SIG-M5 (cell line): ENCODE data around the gene SRRM3.
"Not testable (repeated sequence)": the region's sequence is repeated elsewhere in the genome, so short reads cannot be mapped to it uniquely, and the experiment has no call there.

Source experiments
- DNase-seq: peaks from one replicate; lab custom pipeline; 2025; lab: John Stamatoyannopoulos, UW

SRRM3 gene

DNA sequence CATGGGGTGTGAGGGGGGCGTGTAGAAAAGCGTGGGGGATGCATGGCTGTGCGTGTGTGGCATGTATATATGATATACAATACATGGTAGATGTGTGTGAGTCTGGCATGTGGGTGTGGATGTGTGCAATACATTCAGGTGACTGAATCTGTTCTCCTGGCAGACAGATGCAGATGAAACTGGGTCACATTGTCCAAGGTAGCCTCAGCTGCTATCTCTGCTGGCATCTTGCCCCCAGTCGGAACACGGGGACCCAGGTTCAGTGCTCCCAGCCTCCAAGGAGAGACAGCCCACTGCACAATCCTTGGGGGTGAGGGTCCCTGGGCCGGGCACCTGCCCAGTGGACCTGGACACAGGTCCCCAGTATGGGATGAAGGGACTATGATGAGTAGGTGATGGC lies 12.4 kb upstream of the SRRM3 start:
- no peak for DNase-seq

DNA sequence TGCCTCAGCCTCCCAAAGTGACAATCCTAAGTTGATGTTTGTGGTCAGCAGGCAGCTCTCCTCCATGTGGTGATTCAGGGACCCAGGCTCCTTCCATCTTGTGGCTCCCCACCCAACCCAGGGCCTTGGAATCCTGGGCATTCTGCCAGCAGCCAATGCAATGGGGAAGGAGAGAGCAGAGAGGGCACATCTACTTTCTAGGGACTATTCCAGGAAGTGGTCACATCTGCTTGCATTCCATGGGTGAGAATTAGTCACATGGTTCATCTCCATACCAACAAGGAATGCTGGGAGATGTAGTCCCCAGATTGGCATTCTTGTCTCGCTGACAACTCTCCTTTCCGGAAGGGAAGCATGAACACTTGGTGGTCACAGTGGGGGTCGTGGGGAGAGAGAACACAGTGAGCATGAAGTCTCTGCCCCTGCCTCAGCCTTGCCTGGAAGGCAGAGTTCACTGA lies 9.9 kb upstream of the SRRM3 start:
- no peak for DNase-seq

DNA sequence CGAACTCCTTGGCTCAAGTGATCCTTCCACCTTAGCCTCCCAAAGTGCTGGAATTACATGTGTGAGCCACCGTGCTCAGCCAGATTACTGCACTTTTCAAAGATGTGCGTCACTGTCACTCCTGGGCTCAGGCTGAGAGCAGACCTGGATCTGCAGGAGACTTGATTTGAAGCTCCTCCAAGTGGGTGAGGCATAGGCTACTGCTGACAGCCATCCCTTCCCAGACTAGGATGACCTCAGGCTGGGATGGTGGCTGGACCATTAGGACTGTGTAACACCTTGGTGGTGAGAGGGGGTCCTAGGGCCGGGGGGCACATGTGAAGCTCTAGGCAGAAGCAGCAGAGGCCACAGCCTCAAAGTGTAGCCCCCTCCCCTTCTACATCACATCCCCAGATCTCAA lies 8.2 kb upstream of the SRRM3 start:
- no peak for DNase-seq

DNA sequence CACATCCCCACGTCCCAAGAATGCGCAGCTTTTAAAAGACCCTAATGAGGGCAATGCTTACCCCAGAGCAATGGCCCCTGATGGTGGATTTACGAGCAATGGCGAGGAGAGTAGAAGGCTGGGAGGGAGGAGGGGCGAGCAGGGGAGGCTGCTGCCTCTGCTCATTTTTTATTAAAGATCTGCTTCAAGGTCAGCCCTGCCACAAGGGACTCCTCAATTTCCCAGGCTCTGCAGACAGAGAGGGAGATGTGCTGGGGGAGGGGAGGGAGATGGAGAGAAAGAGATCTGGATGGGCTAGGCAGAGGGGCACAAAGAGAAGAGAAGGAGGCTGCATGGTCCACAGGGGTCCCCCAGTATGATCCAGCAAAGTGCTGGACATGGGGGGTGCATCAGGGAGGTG lies 7.8 kb upstream of the SRRM3 start:
- DNase-seq = no peak

DNA sequence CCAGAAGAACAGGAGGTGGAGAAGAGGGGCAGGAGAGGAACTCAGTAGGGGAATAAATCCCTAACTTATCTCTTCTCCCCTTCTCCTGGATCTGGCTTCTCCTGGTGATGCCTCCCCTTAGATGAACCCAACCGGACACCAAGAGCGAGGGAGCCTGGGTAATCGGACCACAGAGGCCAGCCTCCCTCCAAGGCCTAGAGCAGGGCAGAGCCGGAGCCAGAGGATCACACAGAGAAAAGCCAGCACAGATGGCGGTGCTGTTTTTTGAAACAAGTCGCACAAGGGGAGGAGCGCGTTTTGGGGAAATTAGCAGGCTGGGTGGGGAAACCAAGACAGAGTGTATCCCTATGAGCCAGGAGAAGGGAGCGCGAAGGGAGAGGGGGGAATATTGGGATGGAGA lies 4.9 kb upstream of the SRRM3 start:
- DNase-seq = no peak

DNA sequence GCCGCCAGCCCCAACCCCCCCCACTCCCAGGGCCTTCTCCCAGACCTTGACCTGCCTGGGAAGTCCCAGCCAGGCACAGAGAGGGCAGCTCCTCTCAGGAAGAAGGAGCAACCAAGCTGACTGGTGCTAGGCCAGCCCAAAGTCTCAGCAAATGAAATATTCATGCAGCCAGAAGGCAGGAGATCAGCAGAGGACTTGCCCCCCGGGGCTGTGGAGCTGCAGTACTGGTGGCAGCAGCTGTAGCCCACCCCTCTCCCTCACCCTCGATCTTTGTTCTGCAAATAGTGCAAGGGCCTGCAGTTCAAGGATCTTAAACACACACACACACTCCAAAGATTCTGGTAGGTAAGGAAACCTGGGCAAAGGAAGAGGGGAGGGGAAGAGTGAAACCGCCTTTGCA lies 3.5 kb upstream of the SRRM3 start:
- DNase-seq = no peak

DNA sequence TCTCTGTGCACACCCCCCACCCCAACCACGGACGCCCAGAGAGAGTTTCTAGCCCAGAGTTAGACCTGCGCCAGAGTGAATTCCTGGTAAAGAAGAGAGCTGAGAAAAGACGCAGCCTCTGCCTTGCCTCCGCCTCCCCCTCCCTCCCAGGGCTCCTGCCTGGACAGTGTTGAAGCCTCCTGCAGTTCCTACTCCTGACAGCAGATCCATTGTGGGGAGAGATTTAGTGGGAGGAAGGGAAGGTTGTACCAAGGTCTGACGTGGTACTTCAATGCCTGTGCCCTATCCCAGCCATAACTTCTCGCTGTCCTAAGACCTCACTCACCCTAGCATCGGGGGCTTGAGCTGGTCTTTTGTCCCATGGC lies 952 bp downstream of the SRRM3 start:
- DNase-seq = no peak

DNA sequence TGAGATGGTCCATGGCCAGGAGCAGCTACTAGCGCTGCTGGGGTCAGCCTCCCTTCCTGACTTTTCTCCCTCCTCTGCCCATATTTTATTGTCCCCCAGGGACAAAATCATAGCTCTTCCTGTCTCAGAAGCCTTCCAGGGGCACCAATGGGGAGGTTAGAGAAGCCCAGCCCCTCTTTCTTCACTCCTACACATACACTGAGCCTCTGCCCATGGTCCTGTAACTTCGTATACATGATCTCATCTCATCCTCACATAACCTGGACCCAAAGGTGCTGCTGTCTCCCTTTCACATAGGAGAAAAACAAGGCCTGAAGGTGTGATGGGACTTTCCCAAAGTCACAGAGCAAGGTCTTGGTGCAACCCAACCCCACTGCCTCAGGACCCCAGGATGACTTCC lies 2.5 kb downstream of the SRRM3 start:
- DNase-seq = no peak

DNA sequence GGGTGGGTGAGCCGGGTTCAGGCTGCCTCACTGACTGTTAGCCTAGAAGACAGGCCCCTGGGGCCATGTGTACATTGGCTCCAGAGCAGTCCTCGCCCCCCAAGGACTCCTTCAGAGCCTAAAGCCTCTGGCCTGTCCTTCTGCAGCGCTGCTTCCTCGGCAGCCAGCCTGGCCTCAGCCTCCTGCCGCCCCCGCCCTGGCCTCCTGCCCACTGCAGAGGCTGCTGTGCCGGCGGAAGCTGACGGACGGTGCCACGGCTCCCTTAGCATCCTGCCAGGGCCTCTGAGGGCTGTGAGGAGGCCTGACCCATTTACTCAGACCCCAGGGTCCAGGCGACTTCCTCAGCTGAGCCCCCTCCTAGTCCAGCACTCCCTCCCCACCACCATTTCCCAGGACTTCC lies 4.9 kb downstream of the SRRM3 start:
- DNase-seq = no peak

DNA sequence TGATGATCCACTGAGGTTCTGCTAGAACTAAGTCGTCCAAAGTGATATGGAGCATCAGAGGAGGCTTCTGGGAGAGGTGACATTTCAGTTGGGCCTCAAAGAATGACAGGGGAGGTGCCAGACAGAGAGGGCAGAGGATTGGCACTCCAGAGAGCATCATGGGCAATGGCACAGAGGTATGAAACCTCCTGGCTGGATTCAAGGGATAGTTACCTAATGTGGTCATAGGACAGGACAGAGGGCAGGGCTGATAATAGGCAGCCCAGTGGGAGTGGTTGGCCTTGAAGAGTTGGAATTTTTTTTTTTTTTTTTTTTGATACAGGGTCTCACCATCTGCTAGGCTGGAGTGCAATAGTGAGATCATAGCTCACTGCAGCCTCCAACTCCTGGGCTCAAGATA lies 7.6 kb downstream of the SRRM3 start:
- DNase-seq = no peak

DNA sequence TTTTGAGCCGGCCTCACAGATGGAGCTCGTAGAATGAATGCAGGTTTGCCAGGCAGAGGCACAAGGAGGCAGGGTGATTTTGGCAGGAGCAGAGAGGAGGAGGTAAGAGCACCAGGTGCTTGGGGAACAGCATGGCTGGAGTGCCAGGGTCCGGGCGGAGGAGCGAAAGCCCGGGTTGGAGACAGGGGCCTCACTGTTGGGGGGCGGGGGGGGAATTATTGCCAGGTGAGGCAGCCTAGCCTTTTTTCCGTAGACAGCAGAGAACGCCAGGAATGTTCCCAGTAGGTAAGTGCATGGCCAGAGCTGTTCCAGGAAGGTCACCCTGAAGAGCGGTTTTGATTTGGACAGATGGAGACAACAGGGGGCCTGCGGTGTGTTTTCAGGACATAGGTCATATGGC lies 9.5 kb downstream of the SRRM3 start:
- no peak for DNase-seq

DNA sequence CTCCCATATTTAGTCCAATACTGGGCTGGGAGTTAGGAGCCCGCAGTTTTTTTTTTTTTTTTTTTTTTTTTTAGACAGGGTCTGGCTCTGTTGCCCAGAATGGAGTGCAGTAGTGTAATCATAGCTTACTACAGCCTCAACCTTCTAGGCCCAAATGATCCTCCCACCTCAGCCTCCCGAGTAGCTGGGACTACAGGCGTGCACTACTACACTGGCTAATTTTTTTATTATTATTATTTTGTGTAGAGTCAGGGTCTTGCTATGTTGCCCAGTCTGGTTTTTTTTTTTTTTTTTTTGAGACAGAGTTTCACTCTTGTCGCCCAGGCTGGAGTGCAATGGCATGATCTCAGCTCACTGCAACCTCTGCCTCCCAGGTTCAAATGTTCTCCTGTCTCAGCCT lies 13.7 kb downstream of the SRRM3 start:
- not testable (repeated sequence) for DNase-seq

DNA sequence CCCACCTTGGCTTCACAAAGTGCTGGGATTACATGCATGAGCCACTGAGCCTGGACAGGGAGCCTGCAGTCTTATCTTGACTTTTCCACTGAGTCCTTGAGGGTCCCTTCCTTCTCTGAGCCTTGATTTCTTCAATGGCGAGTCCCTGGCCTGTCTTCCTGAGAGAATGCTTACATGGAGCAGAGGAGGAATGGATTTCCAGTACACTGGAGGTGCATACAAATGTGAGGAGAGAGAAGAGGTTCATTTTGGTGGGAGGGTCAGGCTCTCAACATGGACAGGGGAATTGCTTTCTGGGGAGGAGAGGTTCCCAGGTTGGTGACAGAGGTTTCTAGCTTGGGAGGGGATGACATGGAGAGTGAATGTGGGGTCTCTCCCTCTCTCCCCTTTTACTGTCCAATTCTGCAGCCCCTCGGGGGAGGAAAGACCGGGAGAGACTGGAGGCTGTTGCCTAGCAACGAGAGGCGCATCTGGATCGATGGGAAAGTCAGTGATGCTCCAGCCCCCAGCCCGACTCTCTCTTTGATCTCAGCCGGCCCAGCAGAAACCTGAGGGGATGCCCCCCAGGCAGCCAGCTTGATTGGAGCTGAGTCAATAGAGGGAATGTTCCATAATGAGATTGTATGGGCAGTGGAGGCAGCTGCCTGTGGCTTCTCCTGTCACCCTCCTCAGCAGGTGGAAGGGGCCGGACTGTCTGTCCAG lies 14.8 kb downstream of the SRRM3 start:
- no peak for DNase-seq

DNA sequence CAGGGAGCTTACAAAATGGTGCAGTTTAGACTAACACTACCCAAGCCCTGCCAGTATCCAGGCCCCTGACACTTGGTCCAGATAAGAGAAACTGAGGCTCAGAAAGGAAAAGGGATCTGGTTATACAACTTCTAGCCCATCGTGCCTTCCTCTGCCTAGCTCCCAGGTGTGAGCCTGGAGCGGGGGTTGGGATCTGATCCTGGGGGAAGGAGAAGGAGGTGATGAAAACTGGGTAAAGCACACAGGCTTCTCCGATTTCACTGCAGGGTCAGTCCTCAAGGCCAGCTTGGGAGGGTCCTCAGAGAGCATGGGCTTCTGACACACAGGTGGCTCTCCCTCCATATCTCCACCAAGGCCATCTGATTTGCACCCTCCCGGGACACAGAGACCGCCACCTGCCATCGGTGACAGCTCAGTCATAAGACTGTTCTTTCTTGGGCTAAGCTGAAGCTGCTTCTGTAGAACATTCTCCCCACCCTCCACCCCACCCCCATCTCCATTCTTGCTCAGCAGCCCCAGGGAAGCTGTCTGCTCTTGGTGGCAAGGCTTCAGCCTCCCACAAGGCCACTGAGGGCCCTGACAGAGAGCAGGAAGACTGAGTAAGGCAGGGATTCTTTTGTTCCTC lies 16.4 kb downstream of the SRRM3 start:
- DNase-seq = no peak

DNA sequence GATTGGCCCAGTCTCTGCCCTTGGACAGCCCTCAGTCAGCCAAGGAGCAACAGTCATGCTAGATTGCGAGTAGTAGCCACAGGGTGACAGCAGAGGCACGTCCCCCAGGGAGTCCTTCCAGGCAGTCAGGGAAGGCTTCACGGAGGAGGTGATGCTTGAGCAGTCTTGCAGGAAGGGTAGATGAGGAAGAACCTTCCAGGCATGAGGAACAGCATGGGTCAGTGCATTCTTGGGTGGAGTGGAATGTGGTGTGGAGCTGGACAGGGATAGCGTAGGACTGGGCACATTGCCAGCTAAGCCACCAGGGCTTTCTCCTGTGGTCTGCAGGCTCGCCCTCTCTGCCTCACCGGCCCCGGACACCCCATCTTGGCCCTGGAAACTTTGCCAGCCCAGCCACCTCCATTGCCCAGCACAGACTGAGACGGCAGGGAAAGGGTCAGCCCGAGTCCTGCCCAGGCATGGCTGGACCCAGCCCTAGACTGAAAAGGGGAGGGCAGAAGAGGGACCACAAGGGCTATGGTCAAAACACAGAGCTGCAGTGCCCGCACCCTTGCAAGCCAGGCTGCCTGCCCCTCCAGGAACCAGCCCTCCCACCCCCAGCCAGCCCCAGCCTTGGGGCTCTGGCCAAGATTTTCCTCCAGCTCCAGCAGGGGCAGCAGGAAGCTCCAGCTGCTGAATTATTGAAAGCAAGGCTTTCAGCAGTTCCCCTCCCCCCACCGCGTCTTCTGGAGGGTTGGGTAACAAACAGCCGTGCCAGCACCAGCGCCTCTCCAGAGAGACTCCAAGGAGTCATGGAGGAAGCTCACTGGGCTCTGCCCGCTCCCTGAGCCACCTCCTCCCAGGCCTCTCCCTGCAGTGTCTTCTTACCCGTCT lies 18.7 kb downstream of the SRRM3 start:
- DNase-seq = no peak

DNA sequence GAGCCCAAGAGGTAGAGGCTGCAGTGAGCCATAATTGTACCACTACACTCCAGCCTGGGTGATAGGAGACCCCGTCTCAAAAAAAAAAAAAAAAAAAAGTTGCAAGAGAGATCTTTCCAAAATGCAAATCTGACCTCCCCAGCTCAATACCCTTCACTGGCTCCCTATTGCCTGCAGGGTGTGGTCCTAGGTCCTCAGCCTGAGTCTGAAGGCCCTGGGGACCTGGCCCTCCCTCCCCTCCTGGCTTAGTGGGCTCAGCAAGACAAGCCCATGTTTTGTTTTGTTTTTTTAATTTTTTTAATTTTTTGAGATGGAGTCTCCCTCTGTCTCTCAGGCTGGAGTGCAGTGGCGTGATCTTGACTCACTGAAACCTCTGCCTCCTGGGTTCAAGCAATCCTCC lies 20.6 kb downstream of the SRRM3 start:
- DNase-seq = no peak

DNA sequence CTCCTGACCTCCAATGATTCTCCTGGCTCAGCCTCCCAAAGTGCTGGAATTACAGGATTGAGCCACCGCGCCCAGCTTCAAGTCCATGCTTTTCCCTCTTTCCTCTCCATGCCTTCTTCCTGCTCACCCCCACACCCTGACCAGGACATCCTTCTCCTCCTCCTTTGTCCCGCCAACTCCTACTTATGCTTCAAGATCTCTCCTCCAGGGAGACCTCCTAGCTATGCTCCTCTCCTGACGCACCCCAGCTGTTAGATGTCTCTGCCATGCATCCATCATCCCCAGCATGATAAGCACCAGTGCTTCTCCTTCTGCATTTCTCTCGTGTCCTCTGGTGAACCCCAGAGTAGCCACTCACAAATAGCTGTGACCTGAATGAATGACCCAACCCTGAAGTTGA lies 21.1 kb downstream of the SRRM3 start:
- no peak for DNase-seq

DNA sequence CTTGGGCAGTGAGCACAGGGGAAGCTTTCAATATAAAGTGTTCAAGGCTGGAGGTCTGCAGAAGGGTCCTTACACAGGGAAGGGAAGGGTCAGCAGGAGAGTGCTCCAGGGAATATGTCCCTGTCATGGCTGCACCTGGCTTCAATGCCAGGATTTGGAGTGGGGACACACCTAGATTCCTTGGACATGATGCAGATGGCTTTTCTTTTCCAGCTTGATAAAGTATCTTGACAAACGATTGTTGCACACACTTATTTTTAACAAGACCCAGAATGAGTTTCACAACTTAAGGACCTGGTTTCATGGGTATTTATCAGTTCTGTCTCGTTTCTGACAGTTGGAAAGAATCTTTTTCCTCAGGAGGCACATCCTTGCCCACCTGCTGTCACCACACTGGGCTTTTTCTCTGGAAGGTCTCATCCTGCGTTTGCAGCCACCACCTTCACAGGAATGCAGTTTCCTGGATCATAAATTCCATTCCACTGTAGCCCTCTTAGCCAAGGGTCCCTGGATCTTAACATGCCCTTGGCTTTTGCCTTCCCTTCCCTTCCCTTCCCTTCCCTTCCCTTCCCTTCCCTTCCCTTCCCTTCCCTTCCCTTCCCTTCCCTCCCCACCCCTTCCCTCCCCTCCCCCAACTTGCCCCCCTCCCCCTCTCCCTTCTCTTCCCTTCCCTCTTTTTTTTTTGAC lies 21.7 kb downstream of the SRRM3 start:
- no peak for DNase-seq

DNA sequence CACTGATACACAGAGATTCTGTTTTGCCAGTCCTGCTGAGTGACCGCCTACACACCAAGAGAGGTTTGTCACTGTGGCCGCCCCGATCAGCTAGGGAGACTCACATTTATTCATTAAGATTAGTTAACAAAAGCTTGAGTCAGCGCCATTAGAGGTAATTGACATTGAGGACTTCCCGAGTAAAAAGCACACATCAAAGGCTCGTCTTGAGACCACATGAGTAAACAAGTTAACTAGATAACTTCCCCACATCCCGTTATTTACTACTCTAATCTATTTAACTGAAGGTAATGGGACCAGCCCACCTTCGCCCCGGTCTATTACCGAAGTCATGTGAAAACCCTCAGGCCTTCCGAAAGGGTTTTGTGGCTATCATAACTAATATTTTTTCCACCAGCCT lies 23.0 kb downstream of the SRRM3 start:
- DNase-seq = no peak

DNA sequence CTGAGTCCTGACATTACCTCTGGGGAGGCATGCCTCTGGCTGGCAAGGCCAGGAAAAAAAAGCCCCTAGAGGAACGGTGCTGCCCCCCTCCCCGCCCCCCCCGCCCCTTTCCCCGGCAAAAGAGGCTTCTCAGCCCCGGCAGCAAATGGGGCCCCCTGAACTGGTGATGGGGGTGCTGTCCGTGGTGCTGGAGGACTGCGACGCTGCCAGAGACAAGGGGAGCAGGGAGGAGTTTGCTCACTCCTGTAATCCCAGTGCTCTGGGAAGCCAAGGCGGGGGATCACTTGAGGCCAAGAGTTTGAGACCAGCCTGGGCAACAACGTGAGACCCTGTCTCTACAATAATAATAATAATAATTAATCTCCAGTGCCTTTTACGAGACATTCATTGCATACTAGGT lies 23.7 kb downstream of the SRRM3 start:
- DNase-seq = no peak

DNA sequence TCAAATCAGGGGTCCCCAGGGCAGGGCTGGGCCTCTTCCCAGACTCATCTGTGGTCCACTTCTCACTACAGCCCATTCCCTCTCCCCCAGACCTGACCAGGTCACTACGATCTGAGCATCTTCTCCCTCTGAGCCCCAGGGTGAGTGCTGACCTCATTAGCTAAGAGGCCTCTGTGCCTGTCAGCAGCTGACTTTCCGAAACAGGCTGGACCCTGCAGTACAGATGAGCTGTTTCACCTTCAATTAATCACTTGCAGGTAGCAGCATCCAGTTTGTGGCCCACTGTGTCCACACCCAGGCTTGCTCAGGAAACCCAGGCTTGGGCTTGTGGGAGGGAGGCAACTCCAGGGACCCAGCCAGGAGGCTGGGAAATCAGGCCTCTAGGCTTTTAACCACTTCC lies 24.3 kb downstream of the SRRM3 start:
- DNase-seq = no peak

DNA sequence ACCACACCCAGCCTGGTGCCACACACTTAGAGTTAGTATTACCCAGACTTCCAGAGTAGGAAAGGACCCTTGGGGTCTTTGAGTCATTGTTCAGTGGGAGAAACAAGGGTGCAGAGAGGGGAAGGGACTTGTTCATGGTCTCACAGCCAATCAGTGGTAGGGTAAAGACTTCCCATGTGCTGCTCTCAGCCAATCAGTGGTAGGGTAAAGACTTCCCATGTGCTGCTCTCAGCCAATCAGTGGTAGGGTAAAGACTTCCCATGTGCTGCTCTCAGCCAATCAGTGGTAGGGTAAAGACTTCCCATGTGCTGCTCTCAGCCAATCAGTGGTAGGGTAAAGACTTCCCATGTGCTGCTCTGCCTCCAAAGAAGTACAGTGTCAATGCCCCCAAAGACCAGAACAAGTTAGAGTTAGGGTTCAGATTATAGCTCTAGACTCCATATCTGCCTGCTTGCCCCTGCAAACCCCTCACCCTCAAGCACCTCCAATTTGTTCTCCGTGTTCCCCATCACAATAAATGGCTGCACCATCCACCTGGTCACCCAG lies 25.3 kb downstream of the SRRM3 start:
- DNase-seq = not testable (repeated sequence)
